Lower lobe of right lung (tissue), 2 donors: Measurements from ENCODE around the gene OTOG. TPM values are rescaled to one million over a fixed set of nuclear protein-coding genes. Genes with fewer than 3 reads are reported as not detected.

Source experiments
- ATAC-seq, 2 donors: fragments of 200-7000 bp; cut with Tn5 transposase; one replicate each; pipeline ENCODE4 v1.9.1; 2020 to 2022; ENCODE audit warnings: mild to moderate bottlenecking in 2 of 2, moderate library complexity in 2 of 2
- DNase-seq: peaks from one replicate; pipeline ENCODE4 v3.0.0-alpha.2; 2020
- H3K27ac ChIP-seq: fragments of 200-600 bp; one replicate; pipeline ENCODE4 v1.8.0; 2022
- H3K27me3 ChIP-seq: fragments of 200-600 bp; one replicate; pipeline ENCODE4 v1.8.0; 2022; ENCODE audit warnings: low read depth
- H3K36me3 ChIP-seq: fragments of 200-600 bp; one replicate; pipeline ENCODE4 v1.8.0; 2022; ENCODE audit warnings: mild to moderate bottlenecking
- H3K4me1 ChIP-seq: fragments of 200-600 bp; one replicate; pipeline ENCODE4 v1.8.0; 2022
- H3K4me3 ChIP-seq: fragments of 200-600 bp; one replicate; pipeline ENCODE4 v1.8.0; 2022; ENCODE audit warnings: mild to moderate bottlenecking
- H3K9me3 ChIP-seq: fragments of 200-600 bp; one replicate; pipeline ENCODE4 v1.8.0; 2022
- intact Hi-C: fragments of 100-400 bp; cut with DNase I; formaldehyde crosslinking; loops from one replicate; pipeline ENCODE4 v1.11.0; 2022
- total RNA-seq: library from RNA; stranded (reverse); fragmentation: NEBNext Ultra II Directional; extraction: Animal tissue kit (Norgen Biotek cat#: 25700); gene quantifications from one replicate; pipeline ENCODE4 v1.2.1, GENCODE V29; 2021
- TF ChIP-seq, protein P1 (sequence below): fragments of 200-600 bp; IDR thresholded peaks from one replicate; pipeline ENCODE4 v1.8.0; 2022; ENCODE audit warnings: antibody characterized with exemption, mild to moderate bottlenecking
- donor health status: DM: no; HTN: yes; CAD: no; lungs with severe emphysema.

The OTOG gene
- total RNA-seq, 1 donor from 2014 or later: not detected

DNA sequence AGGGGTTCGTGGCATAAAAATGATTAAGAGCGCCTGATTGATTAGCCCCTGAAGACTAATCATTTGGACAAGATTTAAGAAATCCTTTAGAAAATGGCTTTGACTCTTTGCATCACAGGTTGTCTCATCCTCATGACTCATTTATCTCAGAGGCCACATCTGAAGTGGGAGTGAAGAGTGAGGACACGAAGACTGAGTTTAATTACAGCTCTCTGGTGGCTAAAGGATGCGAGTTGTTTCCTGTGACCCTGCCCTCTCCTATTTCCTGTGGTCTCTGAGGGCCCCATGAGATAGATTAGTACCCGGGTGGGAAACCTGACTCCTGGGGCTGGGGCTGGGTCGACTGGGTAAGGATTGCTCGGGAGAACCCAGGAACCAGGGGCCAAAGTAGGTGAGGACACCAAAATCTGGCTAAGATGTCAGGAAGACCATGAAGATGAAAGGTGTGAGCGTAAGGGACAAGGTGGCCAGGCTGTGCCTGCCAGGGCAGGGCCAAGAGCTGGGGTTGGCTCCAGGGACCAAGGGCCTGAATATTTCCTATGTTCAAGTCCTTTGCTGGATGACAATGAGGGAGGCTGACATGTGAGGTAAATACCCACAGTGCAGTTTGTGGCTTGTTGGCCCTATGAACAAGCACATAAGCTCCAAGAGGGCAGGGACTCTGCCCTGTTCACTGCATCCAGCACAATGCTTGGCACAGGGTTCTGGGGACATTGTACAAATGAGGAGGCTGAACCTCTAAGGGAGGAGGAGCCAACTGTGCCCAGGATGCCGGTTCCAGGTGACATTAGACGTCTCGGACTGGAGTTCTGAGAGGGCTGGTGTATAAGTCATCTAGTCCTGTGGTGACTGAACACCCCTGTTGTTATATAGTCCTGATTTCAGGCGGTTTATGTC, 3.6 kb downstream of the OTOG start:
- Histone ChIP-seq H3K4me1 (no peaks in the 10 kb centered on the region), H3K27ac (no peak overlapping the region), H3K4me3 (no peak overlapping the region), H3K36me3 (no peaks in the 10 kb centered on the region), H3K27me3 (peaks cover 5% of the 10 kb centered on the region), H3K9me3 (no peaks in the 10 kb centered on the region)
- ATAC-seq: no peak
- intact Hi-C loops: no loop called here
- no peak for DNase-seq
- TF ChIP-seq, protein P1, sequence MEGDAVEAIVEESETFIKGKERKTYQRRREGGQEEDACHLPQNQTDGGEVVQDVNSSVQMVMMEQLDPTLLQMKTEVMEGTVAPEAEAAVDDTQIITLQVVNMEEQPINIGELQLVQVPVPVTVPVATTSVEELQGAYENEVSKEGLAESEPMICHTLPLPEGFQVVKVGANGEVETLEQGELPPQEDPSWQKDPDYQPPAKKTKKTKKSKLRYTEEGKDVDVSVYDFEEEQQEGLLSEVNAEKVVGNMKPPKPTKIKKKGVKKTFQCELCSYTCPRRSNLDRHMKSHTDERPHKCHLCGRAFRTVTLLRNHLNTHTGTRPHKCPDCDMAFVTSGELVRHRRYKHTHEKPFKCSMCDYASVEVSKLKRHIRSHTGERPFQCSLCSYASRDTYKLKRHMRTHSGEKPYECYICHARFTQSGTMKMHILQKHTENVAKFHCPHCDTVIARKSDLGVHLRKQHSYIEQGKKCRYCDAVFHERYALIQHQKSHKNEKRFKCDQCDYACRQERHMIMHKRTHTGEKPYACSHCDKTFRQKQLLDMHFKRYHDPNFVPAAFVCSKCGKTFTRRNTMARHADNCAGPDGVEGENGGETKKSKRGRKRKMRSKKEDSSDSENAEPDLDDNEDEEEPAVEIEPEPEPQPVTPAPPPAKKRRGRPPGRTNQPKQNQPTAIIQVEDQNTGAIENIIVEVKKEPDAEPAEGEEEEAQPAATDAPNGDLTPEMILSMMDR: no peak

DNA sequence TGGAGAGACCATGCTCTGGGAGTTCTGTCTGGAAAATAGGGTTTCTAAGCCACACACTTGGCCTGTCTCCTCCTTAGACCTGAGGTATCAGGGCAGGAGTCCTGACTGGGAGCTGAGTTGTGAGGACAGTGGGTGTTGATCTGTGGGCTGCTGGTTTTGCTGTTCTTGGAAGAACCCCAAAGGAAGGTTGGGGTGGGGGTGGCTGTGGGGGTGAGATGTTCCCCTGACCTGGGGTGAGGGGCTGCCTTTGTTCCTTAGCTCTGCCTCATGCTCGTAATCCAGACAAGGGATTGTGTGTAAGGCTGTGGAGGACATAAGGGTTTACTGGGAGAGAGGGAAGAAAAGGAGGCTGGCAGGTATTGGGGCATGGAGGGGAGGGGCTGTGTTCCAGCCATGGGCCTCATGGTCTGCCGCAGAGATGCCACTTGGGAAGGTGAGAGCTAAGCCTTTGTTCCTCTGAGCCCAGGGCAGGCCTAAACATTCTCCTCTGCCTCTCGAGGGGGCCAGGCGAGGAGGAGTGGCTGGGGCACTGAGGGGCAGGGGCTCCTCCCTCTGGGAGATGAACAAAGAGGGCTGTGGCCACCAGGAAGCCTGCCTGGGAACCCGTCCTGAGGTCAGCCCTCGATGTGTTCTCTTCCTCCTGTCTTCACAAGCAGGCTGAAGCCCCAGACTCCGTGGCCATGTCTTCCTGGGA, 4.4 kb downstream of the OTOG start:
- Histone ChIP-seq H3K27ac (no peak overlapping the region), H3K4me1 (no peaks in the 10 kb centered on the region), H3K27me3 (peaks cover 5% of the 10 kb centered on the region), H3K4me3 (no peak overlapping the region), H3K9me3 (no peaks in the 10 kb centered on the region), H3K36me3 (no peaks in the 10 kb centered on the region)
- intact Hi-C loops: no loop called here
- ATAC-seq (no peak), DNase-seq (no peak)
- TF ChIP-seq, protein P1: no peak

DNA sequence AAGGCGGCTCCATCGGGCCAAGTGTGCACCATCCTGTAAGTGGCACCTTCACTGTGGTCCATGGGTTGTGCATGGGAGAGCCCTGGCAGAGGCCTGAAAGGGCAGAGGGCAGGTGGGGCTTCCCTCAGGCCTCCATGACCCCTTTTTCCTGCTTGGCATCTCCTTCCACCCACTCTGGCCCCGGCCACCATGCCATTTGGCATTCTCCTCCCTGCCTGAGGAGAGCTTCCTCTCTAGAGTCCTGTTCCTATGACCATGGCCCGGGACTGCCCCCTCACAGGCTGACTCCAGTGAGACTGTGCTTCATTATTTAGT, 4.9 kb downstream of the OTOG start:
- DNase-seq: no peak
- no peak overlapping the region for H3K27ac ChIP-seq
- no peaks in the 10 kb centered on the region for H3K9me3 ChIP-seq
- H3K27me3 ChIP-seq: peaks cover 5% of the 10 kb centered on the region
- H3K36me3 ChIP-seq: no peaks in the 10 kb centered on the region
- intact Hi-C loops: no loop called here
- TF ChIP-seq, protein P1: no peak
- H3K4me1 ChIP-seq: no peaks in the 10 kb centered on the region
- no peak overlapping the region for H3K4me3 ChIP-seq
- no peak for ATAC-seq

DNA sequence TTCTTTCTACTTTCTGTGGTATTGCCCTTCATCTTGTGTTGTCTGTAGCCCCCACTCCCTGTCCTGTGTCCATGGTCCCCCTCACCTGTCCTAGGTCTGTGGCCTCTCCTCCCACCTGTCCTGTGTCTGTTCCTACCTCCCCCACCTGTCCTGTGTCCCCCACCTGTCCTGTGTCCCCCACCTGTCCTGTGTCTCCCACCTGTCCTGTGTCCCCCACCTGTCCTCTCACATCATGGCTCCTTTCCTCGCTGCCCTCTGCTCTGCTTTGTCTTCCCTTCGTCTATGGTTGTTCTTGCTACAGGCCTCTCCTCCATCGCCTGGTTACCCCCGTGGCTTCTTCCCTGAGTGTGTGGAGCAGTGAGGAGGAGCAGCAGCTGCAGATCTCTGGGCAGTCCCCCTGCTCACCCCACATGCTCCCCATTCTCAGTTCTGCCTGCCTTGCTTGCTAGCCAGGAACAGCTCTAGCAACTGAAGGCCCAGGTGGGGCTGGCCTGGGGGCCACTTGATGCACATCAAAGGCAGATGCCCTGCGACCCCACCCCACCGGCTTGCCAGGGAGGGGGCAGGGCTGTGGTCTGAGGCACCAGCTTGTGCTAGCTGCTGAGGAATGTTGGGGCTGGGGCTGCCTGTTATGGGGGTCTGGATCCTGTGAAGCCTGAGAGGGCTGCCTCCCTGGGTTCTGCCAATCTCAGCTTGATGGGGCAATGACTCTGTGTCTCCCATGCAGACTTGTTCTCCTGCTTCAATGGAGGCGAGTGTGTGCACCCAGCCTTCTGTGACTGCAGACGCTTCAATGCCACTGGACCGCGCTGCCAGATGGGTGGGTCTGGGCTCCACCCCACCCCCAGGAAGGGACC, 5.6 kb downstream of the OTOG start:
- Histone ChIP-seq H3K27me3 (peaks cover 5% of the 10 kb centered on the region), H3K36me3 (no peaks in the 10 kb centered on the region), H3K4me1 (no peaks in the 10 kb centered on the region), H3K4me3 (no peak overlapping the region), H3K9me3 (no peaks in the 10 kb centered on the region), H3K27ac (no peak overlapping the region)
- ATAC-seq (peak in 1 of 2 donors; percentile 50), DNase-seq (no peak)
- TF ChIP-seq, protein P1: no peak
- intact Hi-C loops: no loop called here

DNA sequence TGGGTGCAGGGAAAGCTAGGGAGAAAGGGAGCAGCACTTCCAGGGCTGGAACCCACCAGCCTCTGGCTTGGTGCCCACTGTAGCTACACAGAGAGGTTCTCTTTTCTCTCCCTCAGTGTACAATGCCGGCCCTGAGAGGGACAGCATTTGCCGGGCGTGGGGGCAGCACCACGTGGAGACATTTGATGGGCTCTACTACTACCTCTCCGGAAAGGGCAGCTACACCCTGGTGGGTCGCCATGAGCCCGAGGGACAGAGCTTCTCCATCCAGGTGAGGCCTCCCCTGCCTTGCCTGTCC, 6.1 kb downstream of the OTOG start:
- TF ChIP-seq, protein P1: no peak
- Histone ChIP-seq H3K9me3 (no peaks in the 10 kb centered on the region), H3K36me3 (no peaks in the 10 kb centered on the region), H3K27ac (no peak overlapping the region), H3K4me3 (no peak overlapping the region), H3K4me1 (no peaks in the 10 kb centered on the region), H3K27me3 (peaks cover 4% of the 10 kb centered on the region)
- intact Hi-C loops: no loop called here
- DNase-seq (no peak), ATAC-seq (no peak)
